Ovary (tissue), 9 donors: Measurements from ENCODE around the gene SMG1. TPM values are rescaled to one million over a fixed set of nuclear protein-coding genes. Genes with fewer than 3 reads are reported as not detected.
"Not testable (repeated sequence)": the region's sequence is repeated elsewhere in the genome, so short reads cannot be mapped to it uniquely, and the experiment has no call there.

Source experiments
- DNase-seq, 5 donors: peaks; one replicate each; pipeline ENCODE4 v3.0.0-alpha.2; 2019 to 2020
- H3K27ac ChIP-seq, 2 donors: fragments of 200-600 bp; one replicate each; pipeline versions ENCODE4 v1.5.1 to v1.8.0; 2019 to 2022
- H3K27me3 ChIP-seq: fragments of 200-600 bp; one replicate; pipeline ENCODE4 v1.8.0; 2022
- H3K36me3 ChIP-seq: fragments of 200-600 bp; sonication (generic); one replicate; pipeline ENCODE4 v1.5.1; 2019
- H3K4me1 ChIP-seq: one replicate; pipeline ENCODE4 v1.8.1; 2013; ENCODE audit warnings: mild to moderate bottlenecking, moderate library complexity; ENCODE audit not compliant: insufficient read depth
- H3K4me3 ChIP-seq: fragments of 200-600 bp; sonication (generic); one replicate; pipeline ENCODE4 v1.5.1; 2017
- H3K9me3 ChIP-seq, 2 donors: fragments of 200-600 bp in 1 of 2; sonication (generic) in 1 of 2; one replicate each; pipeline versions ENCODE4 v1.5.1 to v1.8.1; 2013 to 2019; ENCODE audit warnings: mild to moderate bottlenecking in 1 of 2, moderate library complexity in 1 of 2
- WGBS, 3 donors: extraction: QIAGEN DNeasy Blood & Tissue Kit in 1 of 3; methylation state at CpG; one replicate each; pipeline versions ENCODE4 v1.1.5 to v1.1.7; 2013 to 2017; 5-methylcytosine and 5-hydroxymethylcytosine counted together
- intact Hi-C, 4 donors: fragments of 100-400 bp; cut with DNase I; formaldehyde crosslinking; loops; one replicate each; pipeline versions ENCODE4 v1.11.0 to v1.15.1; 2022 to 2023
- polyA plus RNA-seq, 2 donors: library from polyadenylated mRNA; stranded (reverse); fragments of 200-250 nt in 1 of 2; fragments of 350-450 nt in 1 of 2; fragmentation: Illumina TruSeq in 1 of 2; extraction: RNeasy Lipid Tissue Mini Kit (QIAGEN cat#74804) in 1 of 2; gene quantifications; one replicate each; pipeline ENCODE4 v1.2.3, GENCODE V29; 2013 to 2014
- total RNA-seq, 7 donors: library from RNA; depleted of rRNA in 2 of 7; stranded (reverse); fragments of >200 nt in 2 of 7; fragmentation: NEBNext Ultra II Directional in 3 of 7; extraction: Animal tissue kit (Norgen Biotek cat#: 25700) in 3 of 7; gene quantifications; one replicate each; pipeline versions ENCODE4 v1.1.0 to v1.2.4, GENCODE V29; 2016 to 2023
- donor health status: DM: no; HTN: no; CAD: no; lungs with moderate emphysema.
- donor health status: DM: no; HTN: no; CAD: no.
- donor health status: Bipolar disorder and iron deficiency.
- donor health status: DM: yes; HTN: yes; CAD: no.
- donor health status: DM: no; HTN: no; CAD: no.
- donor health status: DM: yes; HTN: yes; CAD: no.

The SMG1 gene
- total and polyA plus RNA-seq, 9 donors = 12.5 to 94.5 (median 61.1) TPM

DNA sequence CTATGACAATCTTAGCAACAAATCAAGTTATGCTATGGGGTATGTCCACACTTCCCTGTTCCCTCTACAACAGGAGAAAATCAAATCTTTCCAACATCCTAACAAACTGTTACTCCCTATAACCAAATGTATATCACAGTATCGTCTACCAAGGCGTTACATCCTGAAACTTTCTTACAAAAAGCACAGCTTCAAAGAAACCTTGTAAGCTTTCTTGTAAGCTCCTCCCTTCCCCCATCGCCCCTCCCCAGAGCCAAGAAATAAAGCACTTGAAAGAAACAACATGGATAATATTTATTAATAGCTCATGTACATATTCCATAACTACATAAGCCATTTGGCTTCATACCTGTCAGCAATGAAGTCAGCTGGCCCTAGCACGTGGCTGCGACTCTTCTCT lies 2.3 kb downstream of the SMG1 start:
- 28 to 30% (median 28%) methylated on average over 5 of the region's 5 CpGs for WGBS, 3 donors
- intact Hi-C loops = loop anchor here in 1 of 4 donors (10.0 kb wide), 1 partner anchor 119 kb away; the partner anchor contains the start of gene ARL6IP1

DNA sequence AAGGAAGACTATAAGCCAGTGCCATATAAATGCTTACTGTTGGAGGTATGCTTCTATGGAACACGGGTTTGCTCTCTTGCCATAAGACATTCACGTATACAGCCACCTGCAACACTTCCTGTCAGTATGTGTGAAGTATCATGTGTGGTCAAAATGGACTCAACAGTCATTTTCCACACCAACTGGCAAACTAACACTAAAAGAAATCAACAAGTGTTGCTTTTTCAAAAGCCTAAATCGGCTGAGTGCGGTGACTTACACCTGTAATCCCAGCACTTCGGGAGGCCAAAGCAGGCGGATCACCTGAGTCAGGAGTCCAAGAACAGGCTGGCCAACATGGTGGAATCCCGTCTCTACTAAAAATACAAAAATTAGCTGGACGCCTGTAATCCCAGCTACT lies 3.1 kb downstream of the SMG1 start:
- H3K36me3 ChIP-seq, H3K9me3 ChIP-seq, H3K27me3 ChIP-seq, DNase-seq, H3K4me3 ChIP-seq, H3K4me1 ChIP-seq, H3K27ac ChIP-seq: not testable (repeated sequence)
- 87 to 92% (median 91%) methylated on average over 8 of the region's 8 CpGs for WGBS, 3 donors
- intact Hi-C loops = loop anchor here in 1 of 4 donors (10.0 kb wide), 1 partner anchor 118 kb away; the partner anchor contains the start of gene ARL6IP1

More for the DNA sequence above, 2.3 kb downstream of the SMG1 start:
- H3K4me1 ChIP-seq, H3K4me3 ChIP-seq, H3K27ac ChIP-seq, H3K36me3 ChIP-seq, H3K27me3 ChIP-seq, H3K9me3 ChIP-seq, DNase-seq: not testable (repeated sequence)

DNA sequence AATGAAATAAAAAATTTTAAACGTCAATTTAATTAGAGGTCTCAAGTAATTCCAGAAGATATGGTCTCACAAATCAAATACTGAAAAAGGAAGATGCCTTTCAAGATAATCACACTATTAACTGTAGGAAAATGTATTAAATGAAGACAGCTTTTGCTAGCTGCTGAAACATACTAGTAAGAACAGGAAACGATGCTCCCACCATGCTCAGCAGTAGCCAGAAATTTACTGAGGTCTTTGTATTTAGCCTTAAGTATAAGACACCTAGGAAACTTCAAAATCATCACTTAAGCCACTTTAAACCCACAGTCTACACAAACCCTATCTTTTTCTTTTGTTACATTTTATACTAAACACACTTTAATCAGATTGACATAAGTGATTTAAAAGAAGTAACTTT lies 16.6 kb downstream of the SMG1 start:
- H3K27me3 ChIP-seq, intact Hi-C loops, H3K4me3 ChIP-seq, H3K27ac ChIP-seq, H3K36me3 ChIP-seq, H3K9me3 ChIP-seq, DNase-seq, H3K4me1 ChIP-seq: not testable (repeated sequence)
- WGBS, 3 donors = 43 to 52% (median 48%) methylated on average over 2 of the region's 2 CpGs

DNA sequence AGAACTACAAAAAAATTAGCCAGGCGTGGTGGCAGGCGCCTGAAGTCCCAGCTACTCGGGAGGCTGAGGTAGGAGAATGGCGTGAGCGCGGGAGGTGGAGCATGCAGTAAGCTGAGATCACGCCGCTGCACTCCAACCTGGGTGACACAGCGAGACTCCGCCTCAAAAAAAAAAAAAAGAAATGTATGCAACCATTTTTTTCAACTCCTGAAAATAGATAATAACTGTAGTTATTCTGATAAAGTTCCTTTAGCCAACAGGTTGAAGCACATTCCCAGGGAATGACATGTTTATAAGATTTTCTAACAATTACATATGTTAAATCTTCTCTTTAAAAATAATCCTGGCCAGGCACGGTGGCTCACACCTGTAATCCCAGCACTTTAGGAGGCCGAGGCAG lies 17.5 kb downstream of the SMG1 start:
- WGBS, 3 donors = 90 to 96% (median 92%) methylated on average over 12 of the region's 12 CpGs
- not testable (repeated sequence) for H3K27ac ChIP-seq

DNA sequence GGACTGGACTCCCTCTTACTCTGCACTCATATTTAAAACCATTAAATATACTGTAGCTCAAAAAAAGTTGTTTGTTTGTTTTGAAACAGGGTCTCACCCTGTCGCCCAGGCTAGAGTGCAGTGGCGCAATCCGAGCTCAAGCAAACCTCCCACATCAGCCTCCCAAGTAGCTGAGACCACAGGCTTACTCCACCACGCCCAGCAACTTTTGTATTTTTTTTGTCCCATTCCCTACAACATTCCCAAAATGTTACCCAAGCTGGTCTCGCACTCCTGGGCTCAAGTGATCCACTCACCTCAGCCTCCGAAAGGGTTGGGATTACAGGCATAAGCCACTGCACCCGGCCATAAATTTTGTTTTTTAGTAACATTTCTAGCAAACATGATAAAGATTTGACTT lies 23.4 kb downstream of the SMG1 start:
- 89 to 92% (median 90%) methylated on average over 7 of the region's 7 CpGs for WGBS, 3 donors
- H3K9me3 ChIP-seq, H3K27me3 ChIP-seq, H3K36me3 ChIP-seq, H3K27ac ChIP-seq, intact Hi-C loops, H3K4me1 ChIP-seq, H3K4me3 ChIP-seq, DNase-seq: not testable (repeated sequence)

More for the DNA sequence above, 17.5 kb downstream of the SMG1 start:
- DNase-seq, H3K36me3 ChIP-seq, H3K27me3 ChIP-seq, H3K4me1 ChIP-seq, H3K9me3 ChIP-seq, intact Hi-C loops, H3K4me3 ChIP-seq: not testable (repeated sequence)

DNA sequence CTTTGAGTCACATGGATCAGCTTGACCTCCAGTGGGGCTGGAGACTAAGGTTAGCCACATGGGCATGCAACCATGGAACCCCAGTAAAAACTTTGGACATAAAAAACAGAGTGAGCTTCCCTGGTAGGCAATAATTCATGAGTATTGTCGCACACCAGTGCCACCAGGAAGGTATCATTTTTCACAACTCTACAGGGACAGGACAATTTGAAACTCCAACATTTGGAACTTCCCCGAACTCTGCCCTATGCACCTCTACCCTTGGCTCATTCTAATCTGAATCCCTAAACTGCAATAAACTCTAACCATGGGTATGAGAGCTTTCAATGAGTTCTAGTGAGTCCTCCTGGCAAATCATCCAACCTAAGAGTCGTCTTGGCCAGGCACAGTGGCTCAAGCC lies 24.2 kb downstream of the SMG1 start:
- H3K4me3 ChIP-seq, H3K36me3 ChIP-seq, H3K4me1 ChIP-seq, H3K9me3 ChIP-seq, intact Hi-C loops, H3K27me3 ChIP-seq, DNase-seq, H3K27ac ChIP-seq: not testable (repeated sequence)
- 89 to 96% (median 91%) methylated on average over 3 of the region's 3 CpGs for WGBS, 3 donors

DNA sequence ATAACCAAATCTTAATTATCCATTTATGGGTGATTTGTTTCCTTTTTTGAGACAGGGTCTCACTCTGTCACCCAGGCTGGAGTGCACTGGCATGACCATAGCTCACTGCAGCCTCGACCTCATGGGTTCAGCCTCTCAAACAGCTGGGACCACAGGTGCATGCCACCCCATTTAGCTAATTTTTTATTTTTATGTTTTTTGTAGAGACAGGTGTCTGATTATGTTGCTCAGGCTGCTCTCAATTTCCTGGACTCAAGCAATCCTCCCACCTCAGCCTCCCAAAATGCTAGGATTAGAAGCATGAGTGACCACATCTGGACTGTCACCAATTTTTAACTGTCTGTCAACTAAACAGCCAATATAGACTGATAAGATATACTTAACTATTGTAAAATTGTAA lies 25.0 kb downstream of the SMG1 start:
- H3K4me1 ChIP-seq, H3K27me3 ChIP-seq, H3K9me3 ChIP-seq, H3K27ac ChIP-seq, H3K4me3 ChIP-seq, intact Hi-C loops, H3K36me3 ChIP-seq, DNase-seq: not testable (repeated sequence)
- WGBS, 3 donors = 73 to 83% (median 75%) methylated on average over 1 of the region's 1 CpG

DNA sequence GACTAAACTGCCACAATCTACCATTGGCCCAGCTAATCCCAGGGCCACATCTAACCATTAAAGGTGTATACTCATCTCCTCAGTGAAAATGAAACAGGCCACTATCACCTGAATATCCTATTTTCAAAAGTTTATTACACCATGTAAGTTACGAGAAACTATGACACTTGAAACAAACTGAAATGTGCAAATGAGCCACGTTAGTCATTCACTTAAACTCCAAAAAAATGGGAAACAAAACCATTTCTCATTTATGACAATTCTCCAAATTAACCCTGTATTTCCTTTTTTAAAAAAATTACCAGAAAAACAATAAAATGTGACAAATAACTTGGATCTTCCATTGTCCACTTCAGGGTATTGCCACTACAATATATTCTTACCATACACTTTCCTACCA lies 41.8 kb downstream of the SMG1 start:
- H3K36me3 ChIP-seq, H3K27me3 ChIP-seq, intact Hi-C loops, H3K9me3 ChIP-seq, H3K4me1 ChIP-seq, H3K27ac ChIP-seq, DNase-seq, H3K4me3 ChIP-seq: not testable (repeated sequence)
- WGBS, 3 donors = 75 to 79% (median 79%) methylated on average over 2 of the region's 2 CpGs

DNA sequence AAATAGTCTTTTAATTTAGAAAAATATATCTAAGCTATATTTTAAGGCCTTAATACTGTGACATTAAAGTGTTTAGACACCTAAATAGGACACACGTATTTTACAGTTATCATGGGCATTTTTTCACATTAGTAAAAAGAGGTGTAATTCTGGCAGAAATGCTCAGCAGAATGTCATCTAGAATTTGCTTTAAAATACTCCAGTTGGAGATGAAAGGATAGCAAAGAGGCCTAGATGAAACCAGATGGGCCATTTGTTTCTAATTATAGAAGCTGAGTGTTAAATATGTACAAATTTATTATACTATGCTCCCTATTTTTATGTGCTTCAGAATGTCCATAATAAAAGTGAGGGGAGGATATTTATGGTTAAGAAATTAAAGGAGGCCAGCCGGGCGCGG lies 48.5 kb downstream of the SMG1 start:
- WGBS, 3 donors = 81 to 91% (median 85%) methylated on average over 4 of the region's 4 CpGs
- H3K27me3 ChIP-seq, H3K36me3 ChIP-seq, intact Hi-C loops, H3K27ac ChIP-seq, DNase-seq, H3K4me3 ChIP-seq, H3K9me3 ChIP-seq, H3K4me1 ChIP-seq: not testable (repeated sequence)

DNA sequence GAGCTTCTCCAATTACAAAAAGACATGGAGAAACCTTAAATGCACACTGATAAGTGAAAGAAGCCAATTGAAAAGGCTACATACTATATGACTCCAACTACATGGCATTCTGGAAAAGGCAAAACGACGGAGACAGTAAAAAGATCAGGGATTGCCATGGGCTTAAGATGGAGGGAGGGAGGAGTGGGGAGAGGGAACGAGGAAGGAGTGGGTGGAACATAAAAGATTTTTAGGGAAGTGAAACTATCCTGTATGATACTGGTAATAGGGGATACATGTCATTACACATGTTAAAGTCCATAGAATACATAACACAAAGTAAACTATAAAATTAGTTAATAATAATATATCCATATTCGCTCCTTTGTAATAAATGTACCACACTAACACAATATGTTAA lies 48.9 kb downstream of the SMG1 start:
- H3K9me3 ChIP-seq, DNase-seq, H3K27ac ChIP-seq, H3K27me3 ChIP-seq, H3K36me3 ChIP-seq, H3K4me1 ChIP-seq, H3K4me3 ChIP-seq, intact Hi-C loops: not testable (repeated sequence)
- WGBS, 3 donors = 81 to 85% (median 81%) methylated on average over 4 of the region's 4 CpGs

DNA sequence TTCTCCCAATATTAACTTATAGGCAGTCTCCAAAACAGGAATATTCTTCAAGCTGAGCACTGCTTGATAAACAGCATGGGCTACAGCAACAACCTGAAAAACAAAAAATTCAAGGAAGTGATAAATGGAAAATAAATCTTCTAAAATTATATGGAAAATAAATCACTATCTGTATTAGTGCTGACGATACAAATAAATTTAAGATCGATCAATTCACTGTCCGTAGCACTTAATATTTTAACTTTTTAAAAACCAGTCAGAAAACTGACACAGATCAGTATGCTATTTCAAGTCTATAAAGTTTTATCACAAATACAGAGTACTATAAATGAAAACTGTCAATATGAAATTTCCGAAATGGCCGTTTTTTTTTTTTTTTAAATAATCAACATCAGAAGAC lies 49.9 kb downstream of the SMG1 start:
- H3K4me3 ChIP-seq, H3K27ac ChIP-seq, intact Hi-C loops, H3K9me3 ChIP-seq, H3K36me3 ChIP-seq, H3K27me3 ChIP-seq, DNase-seq, H3K4me1 ChIP-seq: not testable (repeated sequence)
- 88 to 95% (median 95%) methylated on average over 5 of the region's 5 CpGs for WGBS, 3 donors

DNA sequence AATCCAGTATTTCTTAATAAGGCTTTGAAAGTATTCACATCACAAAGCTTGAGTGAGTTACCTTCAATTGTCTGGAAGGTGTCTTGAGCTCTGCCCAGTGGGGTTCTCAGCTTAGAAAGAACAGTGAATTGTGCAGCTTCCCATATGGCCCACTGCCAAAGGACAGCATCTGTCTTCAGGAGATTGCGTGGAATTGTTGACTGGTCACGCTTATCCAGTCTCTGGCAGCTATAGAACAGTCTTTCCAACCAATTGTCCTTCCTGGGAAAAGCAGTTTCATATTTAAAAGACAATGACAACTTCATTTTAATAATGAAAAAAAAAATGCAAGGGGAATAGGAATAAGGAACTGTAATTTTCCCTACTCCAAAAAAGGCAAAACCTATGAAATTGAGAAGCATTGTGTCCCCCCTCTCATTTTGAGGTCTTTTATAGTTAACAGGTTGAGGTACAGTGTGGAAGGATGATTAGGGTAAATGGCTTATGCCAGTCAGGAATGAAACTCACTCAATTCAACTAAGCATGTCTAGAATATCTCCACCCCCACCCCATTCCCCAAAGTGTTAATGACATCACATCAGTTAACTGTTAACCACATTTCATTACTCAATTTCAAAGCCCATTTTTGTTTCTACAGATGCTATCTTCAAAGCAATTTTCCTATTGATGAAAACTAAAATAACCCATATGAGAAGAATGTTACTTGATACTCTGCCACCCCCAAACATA lies 57.0 kb downstream of the SMG1 start:
- H3K27ac ChIP-seq, H3K36me3 ChIP-seq, H3K9me3 ChIP-seq, H3K27me3 ChIP-seq, H3K4me1 ChIP-seq, H3K4me3 ChIP-seq, intact Hi-C loops, DNase-seq: not testable (repeated sequence)
- WGBS, 3 donors = 11 to 35% (median 33%) methylated on average over 2 of the region's 2 CpGs
